A549 (cell line): Measurements from ENCODE around the gene HOXC11.

Experiments
- CHD4 ChIP-seq: fragments of 200-600 bp; sonication (generic); IDR thresholded peaks from 2 replicates; pipeline ENCODE4 v1.6.1; 2016; ENCODE audit warnings: antibody characterized with exemption, mild to moderate bottlenecking, borderline replicate concordance
- EHMT2 ChIP-seq: fragments of 200-600 bp; sonication (generic); IDR thresholded peaks from 2 replicates; pipeline ENCODE4 v1.6.1; 2016; ENCODE audit warnings: antibody characterized with exemption, low read depth, mild to moderate bottlenecking, moderate library complexity
- MAFK ChIP-seq: fragments of 450-650 bp; IDR thresholded peaks from 2 replicates; pipeline ENCODE4 v1.6.1; 2014; ENCODE audit not compliant: partially characterized antibody
- MYC ChIP-seq: IDR thresholded peaks from 2 replicates; pipeline ENCODE4 v1.6.1; 2012; ENCODE audit warnings: mild to moderate bottlenecking, inconsistent platforms, low read length, improper control_type of control experiment, borderline replicate concordance
- RAD21 ChIP-seq, 2 experiments: fragments of >200 bp in 1 of 2; sonication (Bioruptor Twin) in 1 of 2; formaldehyde crosslinking in 1 of 2; IDR thresholded peaks in 1 of 2; conservative IDR thresholded peaks in 1 of 2; 2 replicates in 1 of 2; 3 replicates in 1 of 2; pipeline ENCODE4 v1.6.1; 2012 to 2018; ENCODE audit warnings: inconsistent platforms in 1 of 2
- SMC3 ChIP-seq: fragments of >200 bp; sonication (Bioruptor Twin); formaldehyde crosslinking; IDR thresholded peaks from 3 replicates; pipeline ENCODE4 v1.6.1; 2018; ENCODE audit warnings: inconsistent platforms
- TP53 ChIP-seq: fragments of 250-450 bp; sonication (Bioruptor Pico); IDR thresholded peaks from 2 replicates; pipeline ENCODE4 v1.5.0; 2021; ENCODE audit warnings: mild to moderate bottlenecking, moderate library complexity

GRCh38 chr12:54024127-54024526, 51.2 kb downstream of the HOXC11 start:
- TF ChIP-seq MAFK = no peak
- TF ChIP-seq SMC3 = no peak
- TF ChIP-seq RAD21 (conservative IDR thresholded peaks at IDR 0.05 in 1 of 2, IDR thresholded peaks at IDR 0.05 in 1 of 2) = no peak
- no peak for TF ChIP-seq TP53 (CRISPR knock-in tag)
- TF ChIP-seq MYC = no peak
- TF ChIP-seq EHMT2 = no peak
- TF ChIP-seq CHD4 = no peak
